Medulla oblongata (tissue), 1 donor: ENCODE measurements around the gene IFT20.

Experiments used
- DNase-seq: peaks from one replicate; pipeline ENCODE4 v3.0.0-alpha.2; 2015; ENCODE audit errors: extremely low spot score

Gene IFT20, protein sequence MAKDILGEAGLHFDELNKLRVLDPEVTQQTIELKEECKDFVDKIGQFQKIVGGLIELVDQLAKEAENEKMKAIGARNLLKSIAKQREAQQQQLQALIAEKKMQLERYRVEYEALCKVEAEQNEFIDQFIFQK

DNA sequence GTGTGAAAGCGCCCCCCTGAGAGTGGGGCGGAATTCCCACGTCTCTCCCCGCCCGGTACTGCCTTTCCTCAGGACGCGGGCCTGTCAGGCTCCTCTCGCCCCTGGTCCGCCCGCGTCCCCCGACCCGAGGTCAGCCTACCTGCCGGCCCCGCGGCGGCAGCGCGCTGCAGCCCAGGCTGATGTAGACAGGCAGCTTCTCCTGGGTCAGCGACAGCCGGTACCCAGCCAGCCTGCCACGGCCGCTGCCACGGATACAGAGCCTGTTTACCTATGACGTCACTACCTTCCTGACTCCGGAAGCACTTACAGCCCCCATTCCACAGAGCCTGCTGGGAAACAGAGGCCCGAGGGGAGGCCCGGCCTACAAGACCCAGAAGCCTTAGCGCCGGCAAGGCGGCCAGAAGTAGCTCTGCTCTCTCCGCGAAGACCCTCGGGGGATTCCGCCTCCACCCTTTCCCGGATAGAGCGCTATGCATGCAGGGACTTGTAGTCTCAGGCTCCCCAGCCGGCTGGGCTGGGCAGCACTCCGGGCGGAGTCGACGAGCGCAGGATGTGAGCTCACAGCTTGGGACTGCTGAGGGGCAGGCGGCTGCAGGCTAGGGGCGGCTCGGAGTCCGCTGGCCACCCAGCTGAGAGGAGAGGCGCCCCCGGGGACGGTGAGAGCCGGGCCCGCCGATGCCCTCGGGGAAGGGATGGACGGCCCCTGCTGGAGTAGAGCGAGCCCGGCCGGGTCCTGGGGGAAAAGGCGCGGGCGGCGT lies at the start of gene IFT20, which contains the start of gene TNFAIP1:
IFT20 (minus strand) TSS at position 272 of the 758 bp plus-strand sequence. CDS start 3,487 bp downstream, outside the sequence.
TNFAIP1 (plus strand) TSS at position 561 of the 758 bp plus-strand sequence. CDS start 3,761 bp downstream, outside the sequence.
- peak; percentile 100 for DNase-seq

- DNase-seq: no peak
These were observed 49.7 kb upstream of the IFT20 start for GRCh38 chr17:28385037-28385400.

- no peak for DNase-seq
These were observed 49.2 kb upstream of the IFT20 start for GRCh38 chr17:28384281-28385036.

GRCh38 chr17:28381141-28381825 lies 46.0 kb upstream of the IFT20 start:
- no peak for DNase-seq

DNA sequence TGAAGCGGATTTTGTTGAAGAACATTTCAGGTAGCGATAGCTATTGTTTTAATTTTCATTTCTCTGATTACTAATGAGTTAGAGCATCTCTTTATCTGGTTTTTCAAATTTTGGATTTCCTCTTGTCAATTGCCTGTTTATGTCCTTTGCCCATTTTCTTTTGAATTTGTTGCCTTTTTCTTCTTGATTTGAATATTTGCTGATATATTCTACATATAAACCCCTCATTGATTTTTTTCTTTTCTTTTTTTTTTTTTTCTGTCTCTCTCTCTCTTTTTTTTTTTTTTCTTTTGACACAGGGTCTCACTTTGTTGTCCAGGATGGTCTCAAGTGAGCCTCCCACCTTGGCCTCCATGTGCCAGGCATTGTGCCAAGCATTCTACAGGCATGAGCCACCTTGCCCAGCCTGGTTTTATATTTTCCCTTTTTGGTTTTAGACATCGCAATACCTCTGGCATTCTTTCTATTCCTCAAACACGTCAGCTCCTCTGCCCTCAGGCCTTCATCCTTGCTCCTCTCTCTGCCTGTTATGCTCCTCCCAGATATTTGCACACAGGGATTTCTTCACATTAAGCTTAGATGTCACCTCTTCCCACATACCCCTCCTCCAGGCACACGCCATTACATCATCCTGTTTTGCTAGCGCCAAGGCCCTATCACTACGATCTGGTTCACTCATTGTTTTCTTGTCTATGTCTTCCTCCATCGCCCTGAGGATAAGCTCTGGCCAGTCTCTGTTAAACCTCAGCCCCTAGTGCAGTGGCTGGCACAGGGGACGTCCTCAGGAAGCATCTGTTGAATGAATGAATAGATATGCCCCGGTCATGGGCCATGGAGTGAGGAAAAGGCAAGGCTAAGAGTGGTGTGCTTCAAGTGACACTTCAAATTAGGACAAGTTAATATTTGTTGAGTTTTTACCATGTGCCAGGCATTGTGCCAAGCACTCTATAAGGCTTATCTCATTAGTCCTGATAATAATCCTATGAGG lies 44.8 kb upstream of the IFT20 start:
- DNase-seq: no peak

GRCh38 chr17:28372945-28373274 lies 37.6 kb upstream of the IFT20 start:
- no peak for DNase-seq

- DNase-seq: no peak
These were observed 37.1 kb upstream of the IFT20 start for GRCh38 chr17:28372203-28372944.

- DNase-seq: peak; percentile 83
These were observed 36.3 kb upstream of the IFT20 start, which contains the start of gene SARM1 for GRCh38 chr17:28371245-28372202. Gene SARM1, plus strand, starts transcription at chr17:28371694. Its CDS starts 339 bp downstream, at chr17:28372033.

- DNase-seq: peak; percentile 11
These were observed 35.5 kb upstream of the IFT20 start for GRCh38 chr17:28370744-28371103.

DNA sequence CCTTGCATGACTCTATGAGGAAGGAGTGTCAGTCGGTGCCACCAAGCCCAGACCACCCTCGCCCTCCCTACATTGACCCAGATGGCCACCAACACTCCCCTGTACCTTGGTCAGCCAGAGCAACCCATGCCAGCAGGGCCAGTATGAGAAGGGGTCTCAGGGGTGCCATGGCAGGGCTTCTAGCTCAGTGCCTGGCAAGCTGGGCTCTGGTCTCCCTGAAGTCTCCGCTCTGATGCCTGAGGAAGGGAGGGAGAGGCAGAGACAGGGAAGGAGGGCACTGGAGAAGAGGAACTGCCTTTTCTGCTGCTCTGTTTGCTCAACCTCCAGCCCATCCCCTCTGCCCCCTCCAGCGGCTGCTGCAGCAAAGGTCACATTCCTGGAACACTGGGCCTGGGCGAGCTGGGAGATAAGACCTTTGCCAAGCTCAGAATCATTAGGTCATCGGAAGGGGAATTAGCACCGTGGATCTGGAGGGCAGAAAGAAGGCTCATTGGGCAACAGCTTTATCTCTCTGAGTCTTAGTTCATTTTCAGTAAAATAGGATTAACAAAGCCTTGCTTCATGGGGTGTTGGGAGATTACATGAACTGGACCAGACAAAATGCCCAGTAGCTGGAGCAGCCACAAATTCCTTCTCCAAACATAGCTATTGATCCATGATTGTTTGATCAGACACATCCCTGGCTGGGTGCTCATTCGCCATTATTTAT lies 34.9 kb upstream of the IFT20 start, which contains the start of gene VTN:
VTN (minus strand) TSS at position 273 of the 709 bp plus-strand sequence; CDS start at position 169, 104 bp downstream.
- peak; percentile 6 for DNase-seq

DNA sequence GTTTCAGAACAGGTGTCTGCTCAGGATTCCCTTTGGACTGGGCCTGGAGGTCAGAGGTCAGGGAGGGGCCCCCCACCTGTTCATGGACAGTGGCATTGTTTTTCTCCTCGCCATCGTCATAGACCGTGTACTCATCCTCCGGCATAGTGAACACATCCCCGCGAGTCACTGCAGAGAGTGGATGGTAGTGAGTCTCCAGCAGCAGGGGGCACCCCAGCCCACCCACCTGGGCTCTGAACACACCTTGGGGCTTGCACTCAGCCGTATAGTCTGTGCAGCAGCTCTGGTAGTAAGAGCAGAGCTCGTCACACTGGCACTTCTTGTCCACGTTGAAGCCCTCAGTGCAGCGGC lies 34.4 kb upstream of the IFT20 start:
- DNase-seq: no peak

- DNase-seq: no peak
These were observed 33.8 kb upstream of the IFT20 start for GRCh38 chr17:28368915-28369683.

GRCh38 chr17:28368306-28368831 lies 33.1 kb upstream of the IFT20 start:
- DNase-seq: no peak

GRCh38 chr17:28367641-28368305 lies 32.5 kb upstream of the IFT20 start:
- DNase-seq: no peak

GRCh38 chr17:28366605-28367004 lies 31.3 kb upstream of the IFT20 start:
- no peak for DNase-seq

GRCh38 chr17:28365487-28365886 lies 30.2 kb upstream of the IFT20 start:
- DNase-seq: no peak
